Lower lobe of right lung (tissue), 2 donors: Measurements from ENCODE around the gene TMEM245. TPM values are rescaled to one million over a fixed set of nuclear protein-coding genes. Genes with fewer than 3 reads are reported as not detected.
A peak's percentile ranks its signal among the peaks of the same experiment; 100 is the strongest.
"Not testable (repeated sequence)": the region's sequence is repeated elsewhere in the genome, so short reads cannot be mapped to it uniquely, and the experiment has no call there.

Experiments
- ATAC-seq, 2 donors: fragments of 200-7000 bp; cut with Tn5 transposase; one replicate each; pipeline ENCODE4 v1.9.1; 2020 to 2022; ENCODE audit warnings: mild to moderate bottlenecking in 2 of 2, moderate library complexity in 2 of 2
- DNase-seq: peaks from one replicate; pipeline ENCODE4 v3.0.0-alpha.2; 2020
- H3K27ac ChIP-seq: fragments of 200-600 bp; one replicate; pipeline ENCODE4 v1.8.0; 2022
- H3K27me3 ChIP-seq: fragments of 200-600 bp; one replicate; pipeline ENCODE4 v1.8.0; 2022; ENCODE audit warnings: low read depth
- H3K36me3 ChIP-seq: fragments of 200-600 bp; one replicate; pipeline ENCODE4 v1.8.0; 2022; ENCODE audit warnings: mild to moderate bottlenecking
- H3K4me1 ChIP-seq: fragments of 200-600 bp; one replicate; pipeline ENCODE4 v1.8.0; 2022
- H3K4me3 ChIP-seq: fragments of 200-600 bp; one replicate; pipeline ENCODE4 v1.8.0; 2022; ENCODE audit warnings: mild to moderate bottlenecking
- H3K9me3 ChIP-seq: fragments of 200-600 bp; one replicate; pipeline ENCODE4 v1.8.0; 2022
- intact Hi-C: fragments of 100-400 bp; cut with DNase I; formaldehyde crosslinking; loops from one replicate; pipeline ENCODE4 v1.11.0; 2022
- total RNA-seq: library from RNA; stranded (reverse); fragmentation: NEBNext Ultra II Directional; extraction: Animal tissue kit (Norgen Biotek cat#: 25700); gene quantifications from one replicate; pipeline ENCODE4 v1.2.1, GENCODE V29; 2021
- TF ChIP-seq, protein P1 (sequence below): fragments of 200-600 bp; IDR thresholded peaks from one replicate; pipeline ENCODE4 v1.8.0; 2022; ENCODE audit warnings: antibody characterized with exemption, mild to moderate bottlenecking
- donor health status: DM: no; HTN: yes; CAD: no; lungs with severe emphysema.

TMEM245 gene
- total RNA-seq, 1 donor from 2014 or later = 85.7 TPM

DNA sequence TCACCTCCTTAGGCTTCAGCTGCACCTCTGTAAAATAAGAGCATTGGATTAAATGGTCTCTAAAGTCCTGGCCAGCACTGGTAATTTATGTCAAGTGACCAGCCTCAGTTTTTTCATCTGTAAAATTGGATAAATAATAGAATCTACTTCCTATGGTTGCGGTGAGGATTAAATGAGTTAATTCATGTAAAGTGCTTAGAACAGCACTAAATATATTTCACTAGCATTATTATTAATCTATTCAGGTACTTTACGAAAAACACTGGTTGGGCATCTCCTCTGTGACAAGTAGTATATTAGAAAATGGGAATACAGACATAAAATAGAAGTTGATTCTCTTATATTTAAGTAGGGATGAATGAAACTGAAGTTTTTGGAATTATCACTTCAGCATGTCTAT lies 13.8 kb upstream of the TMEM245 start:
- Histone ChIP-seq H3K27me3 (no peaks in the 10 kb centered on the region), H3K27ac (no peak overlapping the region), H3K36me3 (no peaks in the 10 kb centered on the region), H3K9me3 (no peaks in the 10 kb centered on the region), H3K4me3 (no peak overlapping the region), H3K4me1 (no peaks in the 10 kb centered on the region)
- TF ChIP-seq, protein P1, sequence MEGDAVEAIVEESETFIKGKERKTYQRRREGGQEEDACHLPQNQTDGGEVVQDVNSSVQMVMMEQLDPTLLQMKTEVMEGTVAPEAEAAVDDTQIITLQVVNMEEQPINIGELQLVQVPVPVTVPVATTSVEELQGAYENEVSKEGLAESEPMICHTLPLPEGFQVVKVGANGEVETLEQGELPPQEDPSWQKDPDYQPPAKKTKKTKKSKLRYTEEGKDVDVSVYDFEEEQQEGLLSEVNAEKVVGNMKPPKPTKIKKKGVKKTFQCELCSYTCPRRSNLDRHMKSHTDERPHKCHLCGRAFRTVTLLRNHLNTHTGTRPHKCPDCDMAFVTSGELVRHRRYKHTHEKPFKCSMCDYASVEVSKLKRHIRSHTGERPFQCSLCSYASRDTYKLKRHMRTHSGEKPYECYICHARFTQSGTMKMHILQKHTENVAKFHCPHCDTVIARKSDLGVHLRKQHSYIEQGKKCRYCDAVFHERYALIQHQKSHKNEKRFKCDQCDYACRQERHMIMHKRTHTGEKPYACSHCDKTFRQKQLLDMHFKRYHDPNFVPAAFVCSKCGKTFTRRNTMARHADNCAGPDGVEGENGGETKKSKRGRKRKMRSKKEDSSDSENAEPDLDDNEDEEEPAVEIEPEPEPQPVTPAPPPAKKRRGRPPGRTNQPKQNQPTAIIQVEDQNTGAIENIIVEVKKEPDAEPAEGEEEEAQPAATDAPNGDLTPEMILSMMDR = no peak
- intact Hi-C loops = no loop called here
- ATAC-seq (no peak), DNase-seq (no peak)

DNA sequence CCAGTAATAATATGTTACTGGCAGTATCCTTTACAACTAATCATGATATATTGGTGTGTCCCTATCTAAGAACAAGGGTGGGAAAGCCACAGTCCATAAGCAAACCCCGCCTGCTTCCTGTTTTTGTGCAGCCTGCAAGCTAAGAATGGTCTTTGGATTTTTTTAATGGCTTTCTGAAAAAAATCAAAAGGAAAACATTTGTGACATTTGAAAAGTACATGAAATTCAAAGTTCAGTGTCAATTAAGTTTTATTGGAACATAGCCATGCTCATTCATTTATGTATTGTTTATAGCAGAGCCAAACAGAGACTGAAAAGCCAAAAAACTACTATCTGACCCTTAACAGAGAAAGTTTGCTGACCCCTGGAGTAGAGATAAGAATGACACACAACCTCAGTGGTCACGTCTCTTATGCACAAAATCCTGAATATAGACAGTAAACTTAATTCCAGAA lies 12.8 kb upstream of the TMEM245 start:
- H3K36me3 ChIP-seq = no peaks in the 10 kb centered on the region
- intact Hi-C loops = no loop called here
- no peaks in the 10 kb centered on the region for H3K27me3 ChIP-seq
- DNase-seq (no peak), ATAC-seq (no peak)
- H3K4me1 ChIP-seq = no peaks in the 10 kb centered on the region
- H3K27ac ChIP-seq = no peak overlapping the region
- TF ChIP-seq, protein P1 = peak; percentile 6
- H3K9me3 ChIP-seq = no peaks in the 10 kb centered on the region
- no peak overlapping the region for H3K4me3 ChIP-seq

- Histone ChIP-seq H3K27me3 (no peaks in the 10 kb centered on the region), H3K4me3 (no peak overlapping the region), H3K4me1 (no peaks in the 10 kb centered on the region), H3K27ac (no peak overlapping the region), H3K36me3 (no peaks in the 10 kb centered on the region), H3K9me3 (no peaks in the 10 kb centered on the region)
- DNase-seq (no peak), ATAC-seq (no peak)
- TF ChIP-seq, protein P1 = no peak
- intact Hi-C loops = no loop called here
Observed at GRCh38 chr9:109129470-109130197, 9.9 kb upstream of the TMEM245 start.

GRCh38 chr9:109126671-109127070 lies 6.9 kb upstream of the TMEM245 start:
- H3K4me1 ChIP-seq, DNase-seq, ATAC-seq, H3K9me3 ChIP-seq, intact Hi-C loops, H3K27ac ChIP-seq, H3K27me3 ChIP-seq, H3K36me3 ChIP-seq, H3K4me3 ChIP-seq: not testable (repeated sequence)

DNA sequence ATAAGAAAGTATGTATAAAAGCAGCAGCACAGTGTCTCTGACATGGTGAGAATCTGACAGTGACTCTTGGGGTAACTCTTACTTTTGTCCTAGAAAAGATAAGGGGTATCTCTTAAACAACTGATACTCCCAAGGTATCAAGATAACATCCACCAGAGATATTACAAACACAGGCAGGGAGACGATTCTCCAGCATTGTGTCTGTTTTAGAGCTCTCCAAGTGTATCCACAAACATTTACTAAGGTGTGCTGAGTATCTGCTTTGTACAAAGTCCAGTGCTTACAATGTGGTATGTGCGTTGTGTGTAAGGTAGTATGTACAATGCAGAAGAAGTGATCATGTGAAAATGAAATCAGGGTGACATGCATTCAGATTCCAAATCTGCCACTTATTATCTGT lies 4.4 kb upstream of the TMEM245 start:
- intact Hi-C loops = no loop called here
- TF ChIP-seq, protein P1 = no peak
- no peak for DNase-seq

More for the DNA sequence above, 4.4 kb upstream of the TMEM245 start:
- Histone ChIP-seq H3K4me3 (no peak overlapping the region), H3K36me3 (no peaks in the 10 kb centered on the region), H3K9me3 (no peaks in the 10 kb centered on the region), H3K27ac (no peak overlapping the region), H3K4me1 (no peaks in the 10 kb centered on the region), H3K27me3 (no peaks in the 10 kb centered on the region)
- ATAC-seq = no peak
